Omental fat pad (tissue), 4 donors: Measurements from ENCODE around the gene MSI1. TPM values are rescaled to one million over a fixed set of nuclear protein-coding genes. Genes with fewer than 3 reads are reported as not detected.

ENCODE experiments used
- ATAC-seq: fragments of 150-250 bp; one replicate; pipeline ENCODE4 v1.9.1; 2016; ENCODE audit warnings: mild to moderate bottlenecking, moderate library complexity; ENCODE audit not compliant: low FRiP score
- DNase-seq: peaks from one replicate; pipeline ENCODE4 v3.0.0-alpha.2; 2019; ENCODE audit warnings: low spot score
- total RNA-seq, 4 donors: library from RNA; depleted of rRNA; stranded (reverse); fragments of >200 nt; gene quantifications; one replicate each; pipeline ENCODE4 v1.1.0, GENCODE V29; 2016
- TF ChIP-seq, protein P1 (sequence below), 3 donors: fragments of 450-650 bp; IDR thresholded peaks; one replicate each; pipeline ENCODE4 v1.5.1; 2016 to 2017; ENCODE audit warnings: antibody characterized with exemption in 3 of 3, mild to moderate bottlenecking in 3 of 3, moderate library complexity in 2 of 3

Gene MSI1
- total RNA-seq, 4 donors from 2014 or later: 0.13 to 2.0 (median 0.37) TPM; not detected in 1

DNA sequence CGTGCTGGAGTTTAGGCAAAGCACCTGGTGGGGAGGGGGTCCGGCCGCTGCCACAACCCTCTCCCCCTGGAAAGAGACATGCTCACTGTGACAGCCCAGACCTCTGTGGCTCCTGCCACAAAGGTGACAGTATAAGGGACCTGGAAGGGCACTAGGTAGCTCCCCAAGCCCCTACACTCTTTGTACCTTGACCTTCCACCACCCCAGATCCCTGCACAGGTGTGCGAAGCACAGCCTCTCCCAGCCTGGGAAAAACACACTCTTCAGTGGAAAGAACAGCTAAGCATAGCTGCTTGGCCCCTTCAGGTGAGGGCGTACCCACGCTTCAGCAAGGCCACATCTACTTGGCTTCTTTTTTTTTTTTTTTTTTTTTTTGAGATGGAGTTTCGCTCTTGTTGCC lies 36.4 kb downstream of the MSI1 start:
- DNase-seq (no peak), ATAC-seq (no peak)
- TF ChIP-seq, protein P1, sequence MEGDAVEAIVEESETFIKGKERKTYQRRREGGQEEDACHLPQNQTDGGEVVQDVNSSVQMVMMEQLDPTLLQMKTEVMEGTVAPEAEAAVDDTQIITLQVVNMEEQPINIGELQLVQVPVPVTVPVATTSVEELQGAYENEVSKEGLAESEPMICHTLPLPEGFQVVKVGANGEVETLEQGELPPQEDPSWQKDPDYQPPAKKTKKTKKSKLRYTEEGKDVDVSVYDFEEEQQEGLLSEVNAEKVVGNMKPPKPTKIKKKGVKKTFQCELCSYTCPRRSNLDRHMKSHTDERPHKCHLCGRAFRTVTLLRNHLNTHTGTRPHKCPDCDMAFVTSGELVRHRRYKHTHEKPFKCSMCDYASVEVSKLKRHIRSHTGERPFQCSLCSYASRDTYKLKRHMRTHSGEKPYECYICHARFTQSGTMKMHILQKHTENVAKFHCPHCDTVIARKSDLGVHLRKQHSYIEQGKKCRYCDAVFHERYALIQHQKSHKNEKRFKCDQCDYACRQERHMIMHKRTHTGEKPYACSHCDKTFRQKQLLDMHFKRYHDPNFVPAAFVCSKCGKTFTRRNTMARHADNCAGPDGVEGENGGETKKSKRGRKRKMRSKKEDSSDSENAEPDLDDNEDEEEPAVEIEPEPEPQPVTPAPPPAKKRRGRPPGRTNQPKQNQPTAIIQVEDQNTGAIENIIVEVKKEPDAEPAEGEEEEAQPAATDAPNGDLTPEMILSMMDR (IDR thresholded peaks at IDR 0.05): no peak

DNA sequence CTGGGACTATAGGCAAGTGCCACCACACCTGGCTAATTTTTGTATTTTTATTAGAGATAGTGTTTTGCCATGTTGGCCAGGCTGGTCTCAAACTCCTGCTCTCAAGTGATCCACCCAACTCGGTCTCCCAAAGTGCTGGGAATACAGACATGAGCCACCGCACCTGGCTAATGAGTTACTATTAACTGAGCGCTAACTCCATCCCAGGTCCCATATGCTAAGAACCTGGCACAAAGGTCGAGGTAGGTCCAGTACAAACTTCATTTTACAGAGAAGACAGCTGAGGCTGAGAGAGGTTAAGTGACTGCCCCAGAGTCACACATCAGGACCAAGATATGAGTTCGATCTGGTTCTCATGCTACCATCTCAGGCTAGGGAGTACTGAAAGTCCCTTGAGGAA lies 36.9 kb downstream of the MSI1 start:
- ATAC-seq (no peak), DNase-seq (no peak)
- TF ChIP-seq, protein P1 (IDR thresholded peaks at IDR 0.05): no peak

DNA sequence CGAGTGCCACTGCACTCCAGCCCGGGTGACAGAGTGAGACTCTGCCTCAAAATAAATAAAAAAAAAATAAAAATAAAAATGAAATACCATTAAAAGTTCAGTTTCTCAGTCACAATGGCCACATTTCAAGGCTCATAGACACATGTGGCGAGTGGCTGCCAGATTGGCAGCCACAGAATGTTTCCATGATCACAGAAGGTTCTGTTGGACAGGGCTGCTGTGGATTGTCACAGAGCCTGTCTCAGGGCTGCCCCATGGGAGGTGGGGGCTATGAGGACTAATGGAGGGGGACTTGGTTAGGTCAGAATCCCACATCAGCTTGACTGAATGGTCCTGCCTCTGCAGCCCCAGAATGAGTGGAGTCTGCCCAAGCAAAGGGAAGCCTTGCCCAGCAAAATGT lies 37.6 kb downstream of the MSI1 start:
- no peak for DNase-seq
- TF ChIP-seq, protein P1 (IDR thresholded peaks at IDR 0.05): no peak
- ATAC-seq: no peak

DNA sequence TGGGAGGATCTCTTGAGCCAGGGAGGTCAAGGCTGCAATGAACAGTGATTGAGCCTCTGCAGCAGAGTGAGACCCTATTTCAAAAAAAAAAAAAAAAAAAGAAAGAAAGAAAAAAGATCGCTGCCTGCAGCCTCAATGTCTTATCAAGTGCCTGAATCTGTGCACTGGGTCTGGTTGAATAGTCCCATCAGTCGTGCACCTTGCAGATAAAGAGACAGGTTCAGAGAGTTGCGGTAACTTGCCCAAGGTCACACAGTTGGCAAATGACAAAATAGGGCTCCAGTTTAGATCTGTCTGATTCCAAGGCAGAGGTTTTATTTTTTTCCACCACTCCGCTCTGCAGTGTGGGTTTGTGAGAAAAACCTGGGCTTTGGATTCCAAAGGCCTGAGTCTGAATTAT lies 40.7 kb downstream of the MSI1 start:
- DNase-seq (no peak), ATAC-seq (no peak)
- TF ChIP-seq, protein P1 (IDR thresholded peaks at IDR 0.05): no peak

DNA sequence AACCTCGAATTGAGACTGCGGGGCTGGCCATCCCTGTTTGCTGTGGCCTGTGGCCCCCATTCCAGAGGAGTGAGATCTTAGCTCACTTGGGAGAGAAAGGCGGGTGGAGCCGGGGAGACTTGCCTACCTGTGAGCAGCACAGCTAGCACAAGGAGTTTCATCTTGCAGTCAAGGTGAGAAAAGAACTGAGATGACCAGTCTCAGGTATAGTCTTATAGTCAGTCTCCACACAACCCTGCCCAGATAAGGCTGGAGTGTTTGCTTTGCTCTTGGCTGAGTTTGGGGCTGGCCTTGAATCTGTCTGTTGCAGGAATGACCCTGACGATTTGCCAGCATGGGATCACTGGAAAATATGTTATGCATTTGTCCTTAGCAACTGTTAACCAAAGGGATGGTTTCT lies 41.4 kb downstream of the MSI1 start, which contains the start of gene PLA2G1B:
TSS of gene PLA2G1B (minus strand) at position 187 of the 400 bp plus-strand sequence. CDS start at position 161, 26 bp downstream.
- TF ChIP-seq, protein P1 (IDR thresholded peaks at IDR 0.05): no peak
- ATAC-seq: no peak
- no peak for DNase-seq

DNA sequence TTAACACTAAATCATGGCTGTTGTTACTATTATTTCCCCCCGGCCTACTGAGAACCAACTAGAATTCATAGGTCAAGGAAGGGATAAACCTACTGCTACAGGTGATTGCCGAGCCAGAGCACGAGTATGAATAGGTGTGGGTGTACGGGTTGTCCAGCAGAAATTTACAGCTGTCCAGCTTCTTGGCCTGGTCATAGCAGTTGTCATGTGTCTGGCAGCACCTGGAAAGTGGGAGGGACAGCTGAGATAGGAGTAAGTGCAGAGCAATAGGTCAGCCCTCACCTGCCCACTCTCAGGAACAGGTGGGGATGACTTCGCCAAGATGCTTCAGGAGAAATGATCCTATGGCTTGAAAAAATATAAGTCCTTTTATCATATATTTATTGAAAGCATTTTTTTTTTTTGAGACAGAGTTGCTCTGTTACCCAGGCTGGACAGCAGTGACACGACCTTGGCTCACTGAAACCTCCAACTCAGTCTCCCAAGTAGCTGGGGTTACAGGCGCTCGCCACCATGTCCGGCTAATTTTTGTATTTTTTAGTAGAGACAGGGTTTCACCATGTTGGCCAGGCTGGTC lies 44.0 kb downstream of the MSI1 start:
- TF ChIP-seq, protein P1 (IDR thresholded peaks at IDR 0.05): no peak
- DNase-seq (no peak), ATAC-seq (no peak)

DNA sequence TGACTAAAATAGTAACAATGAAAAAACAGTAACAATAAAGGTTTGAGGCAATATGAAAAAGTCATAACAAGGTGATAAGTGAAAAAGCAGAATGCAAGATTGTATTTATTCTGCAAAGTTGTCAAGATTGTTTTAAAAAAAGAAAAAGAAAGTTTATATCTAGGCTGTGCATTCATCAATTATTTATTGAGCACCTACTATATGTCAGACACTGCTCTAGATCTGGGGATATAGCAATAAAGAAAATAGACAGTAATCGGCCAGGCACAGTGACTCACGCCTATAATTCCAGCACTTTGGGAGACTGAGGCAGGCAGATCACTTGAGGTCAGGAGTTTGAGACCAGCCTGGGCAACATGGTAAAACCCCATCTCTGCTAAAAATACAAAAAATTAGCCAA lies 45.2 kb downstream of the MSI1 start:
- TF ChIP-seq, protein P1 (IDR thresholded peaks at IDR 0.05): no peak
- no peak for ATAC-seq
- DNase-seq: no peak
